HEK293 (cell line): Measurements from ENCODE around the gene JMJD4.
A peak's percentile ranks its signal among the peaks of the same experiment; 100 is the strongest.

ENCODE experiments used
- CTCF ChIA-PET: fragments of 350-600 bp; formaldehyde crosslinking; extraction: SDS; loops from one replicate; lab custom pipeline; 2021; ENCODE audit warnings: antibody characterized with exemption; lab: Yijun Ruan, JAX
- POLR2A ChIA-PET: fragments of 300-600 bp; formaldehyde crosslinking; extraction: SDS; loops from one replicate; lab custom pipeline; 2020; ENCODE audit warnings: antibody characterized with exemption, inconsistent platforms; lab: Yijun Ruan, JAX
- H3K27ac ChIP-seq: fragments of 200-500 bp; sonication (Bioruptor generic); 2 replicates; pipeline ENCODE4 v1.5.1; 2014; ENCODE audit warnings: low read depth, low read length, control low read depth, inconsistent platforms; ENCODE audit errors: extremely low read depth
- H3K36me3 ChIP-seq, 2 experiments: fragments of 200-500 bp in 1 of 2; sonication (Bioruptor generic) in 1 of 2; 1 replicate in 1 of 2; 2 replicates in 1 of 2; pipeline ENCODE4 v1.5.1; 2014 to 2017; ENCODE audit warnings: inconsistent platforms in 2 of 2, low read length in 2 of 2; ENCODE audit not compliant: control insufficient read depth in 2 of 2, insufficient read depth in 1 of 2
- H3K4me1 ChIP-seq: fragments of 200-500 bp; sonication (Bioruptor generic); 2 replicates; pipeline ENCODE4 v1.5.1; 2014; ENCODE audit warnings: mild to moderate bottlenecking, low read length, inconsistent platforms; ENCODE audit not compliant: control insufficient read depth, insufficient read depth
- H3K4me3 ChIP-seq: 2 replicates; pipeline ENCODE4 v1.5.1; 2011; ENCODE audit warnings: low read depth, mild to moderate bottlenecking, control low read depth, low read length, moderate library complexity
- H3K9me3 ChIP-seq: fragments of 200-500 bp; sonication (Bioruptor generic); 2 replicates; pipeline ENCODE4 v1.5.1; 2014; ENCODE audit warnings: low read depth, low read length, inconsistent platforms; ENCODE audit not compliant: control insufficient read depth, insufficient read depth
- GLIS1 ChIP-seq: fragments of 450-650 bp; formaldehyde crosslinking; IDR thresholded peaks from 2 replicates; pipeline ENCODE4 v1.5.1; 2016; ENCODE audit warnings: missing biosample characterization, missing genetic modification characterization
- HOXD13 ChIP-seq: sonication (generic); formaldehyde crosslinking; IDR thresholded peaks from 2 replicates; pipeline ENCODE4 v1.8.0; 2022; ENCODE audit warnings: missing genetic modification reagents, borderline replicate concordance
- KLF17 ChIP-seq: fragments of 450-650 bp; formaldehyde crosslinking; IDR thresholded peaks from 2 replicates; pipeline ENCODE4 v1.5.1; 2016; ENCODE audit warnings: missing biosample characterization, missing genetic modification characterization
- MZF1 ChIP-seq: fragments of 450-650 bp; formaldehyde crosslinking; IDR thresholded peaks from 2 replicates; pipeline ENCODE4 v1.5.1; 2017; ENCODE audit warnings: missing biosample characterization, missing genetic modification characterization, borderline replicate concordance
- OVOL3 ChIP-seq: fragments of 450-650 bp; formaldehyde crosslinking; IDR thresholded peaks from 2 replicates; pipeline ENCODE4 v1.5.1; 2016; ENCODE audit warnings: missing biosample characterization, missing genetic modification characterization
- SCRT2 ChIP-seq: fragments of 450-650 bp; formaldehyde crosslinking; IDR thresholded peaks from 2 replicates; pipeline ENCODE4 v1.5.1; 2016; ENCODE audit warnings: missing biosample characterization, missing genetic modification characterization
- SP3 ChIP-seq: fragments of 450-650 bp; formaldehyde crosslinking; IDR thresholded peaks from 2 replicates; pipeline ENCODE4 v1.5.1; 2016; ENCODE audit warnings: missing biosample characterization, missing genetic modification characterization
- ZBTB17 ChIP-seq: fragments of 450-650 bp; formaldehyde crosslinking; IDR thresholded peaks from 2 replicates; pipeline ENCODE4 v1.5.1; 2016; ENCODE audit warnings: missing biosample characterization, missing genetic modification characterization
- ZBTB48 ChIP-seq: fragments of 450-650 bp; formaldehyde crosslinking; IDR thresholded peaks from 2 replicates; pipeline ENCODE4 v1.5.1; 2016; ENCODE audit warnings: missing biosample characterization, missing genetic modification characterization
- ZFP3 ChIP-seq: fragments of 450-650 bp; formaldehyde crosslinking; IDR thresholded peaks from 2 replicates; pipeline ENCODE4 v1.5.1; 2016; ENCODE audit warnings: low read depth, missing biosample characterization, missing genetic modification characterization
- ZFP37 ChIP-seq: fragments of 450-650 bp; formaldehyde crosslinking; IDR thresholded peaks from 2 replicates; pipeline ENCODE4 v1.5.1; 2016; ENCODE audit warnings: missing biosample characterization, missing genetic modification characterization
- ZNF146 ChIP-seq: fragments of 450-650 bp; formaldehyde crosslinking; IDR thresholded peaks from 2 replicates; pipeline ENCODE4 v1.5.1; 2016; ENCODE audit warnings: missing biosample characterization, missing genetic modification characterization
- ZNF239 ChIP-seq: fragments of 450-650 bp; formaldehyde crosslinking; IDR thresholded peaks from 2 replicates; pipeline ENCODE4 v1.5.1; 2016; ENCODE audit warnings: missing biosample characterization, missing genetic modification characterization
- ZNF558 ChIP-seq: fragments of 450-650 bp; formaldehyde crosslinking; IDR thresholded peaks from 2 replicates; pipeline ENCODE4 v1.5.1; 2016; ENCODE audit warnings: missing biosample characterization, missing genetic modification characterization
- ZNF561 ChIP-seq: fragments of 450-650 bp; IDR thresholded peaks from 2 replicates; pipeline ENCODE4 v1.5.1; 2018; ENCODE audit warnings: missing biosample characterization, missing genetic modification characterization, borderline replicate concordance
- ZNF621 ChIP-seq: fragments of 450-650 bp; formaldehyde crosslinking; IDR thresholded peaks from 2 replicates; pipeline ENCODE4 v1.5.1; 2017; ENCODE audit warnings: missing biosample characterization, missing genetic modification characterization
- ZNF660 ChIP-seq: fragments of 450-650 bp; IDR thresholded peaks from 2 replicates; pipeline ENCODE4 v1.5.1; 2018; ENCODE audit warnings: missing biosample characterization, mild to moderate bottlenecking, missing genetic modification characterization
- ZNF664 ChIP-seq: fragments of 450-650 bp; formaldehyde crosslinking; IDR thresholded peaks from 2 replicates; pipeline ENCODE4 v1.5.1; 2016; ENCODE audit warnings: missing biosample characterization, missing genetic modification characterization
- ZNF677 ChIP-seq: fragments of 450-650 bp; IDR thresholded peaks from 2 replicates; pipeline ENCODE4 v1.5.0; 2018; ENCODE audit warnings: missing biosample characterization, mild to moderate bottlenecking, missing genetic modification characterization, moderate library complexity
- ZNF843 ChIP-seq: fragments of 450-650 bp; formaldehyde crosslinking; IDR thresholded peaks from 2 replicates; pipeline ENCODE4 v1.5.1; 2016; ENCODE audit warnings: missing biosample characterization, missing genetic modification characterization
- ZSCAN16 ChIP-seq: fragments of 450-650 bp; formaldehyde crosslinking; IDR thresholded peaks from 2 replicates; pipeline ENCODE4 v1.5.1; 2016; ENCODE audit warnings: missing biosample characterization, missing genetic modification characterization
- ZSCAN30 ChIP-seq: fragments of 450-650 bp; IDR thresholded peaks from 2 replicates; pipeline ENCODE4 v1.5.1; 2018; ENCODE audit warnings: missing biosample characterization, mild to moderate bottlenecking, missing genetic modification characterization, moderate library complexity
- ZSCAN4 ChIP-seq: fragments of 450-650 bp; formaldehyde crosslinking; IDR thresholded peaks from 2 replicates; pipeline ENCODE4 v1.5.1; 2017; ENCODE audit warnings: missing biosample characterization, missing genetic modification characterization
- TF ChIP-seq, protein P1 (sequence below): fragments of 450-650 bp; formaldehyde crosslinking; IDR thresholded peaks from 2 replicates; pipeline ENCODE4 v1.5.1; 2016; ENCODE audit warnings: missing biosample characterization, missing genetic modification characterization
- TF ChIP-seq, protein P2 (sequence below): fragments of 450-650 bp; formaldehyde crosslinking; IDR thresholded peaks from 2 replicates; pipeline ENCODE4 v1.5.1; 2016; ENCODE audit warnings: missing biosample characterization, missing genetic modification characterization

Gene JMJD4

GRCh38 chr1:227763246-227764018 is 28.3 kb upstream of the JMJD4 start:
- H3K4me3 ChIP-seq, result no peak overlapping the region
- no peak overlapping the region for H3K27ac ChIP-seq
- no peak for TF ChIP-seq ZFP3 (tag by site-specific recombination)
- no peak for TF ChIP-seq HOXD13
- no peak for TF ChIP-seq ZSCAN4 (tag by site-specific recombination)
- TF ChIP-seq OVOL3 (tag by site-specific recombination), result no peak
- no peak for TF ChIP-seq ZNF843 (tag by site-specific recombination)
- TF ChIP-seq ZFP37 (tag by site-specific recombination), result no peak
- no peak for TF ChIP-seq MZF1 (tag by site-specific recombination)
- TF ChIP-seq ZBTB17 (tag by site-specific recombination), result no peak
- TF ChIP-seq ZNF677 (tag by site-specific recombination), result no peak
- no peak for TF ChIP-seq ZNF558 (tag by site-specific recombination)
- TF ChIP-seq ZSCAN30 (tag by site-specific recombination), result no peak
- TF ChIP-seq, protein P1, sequence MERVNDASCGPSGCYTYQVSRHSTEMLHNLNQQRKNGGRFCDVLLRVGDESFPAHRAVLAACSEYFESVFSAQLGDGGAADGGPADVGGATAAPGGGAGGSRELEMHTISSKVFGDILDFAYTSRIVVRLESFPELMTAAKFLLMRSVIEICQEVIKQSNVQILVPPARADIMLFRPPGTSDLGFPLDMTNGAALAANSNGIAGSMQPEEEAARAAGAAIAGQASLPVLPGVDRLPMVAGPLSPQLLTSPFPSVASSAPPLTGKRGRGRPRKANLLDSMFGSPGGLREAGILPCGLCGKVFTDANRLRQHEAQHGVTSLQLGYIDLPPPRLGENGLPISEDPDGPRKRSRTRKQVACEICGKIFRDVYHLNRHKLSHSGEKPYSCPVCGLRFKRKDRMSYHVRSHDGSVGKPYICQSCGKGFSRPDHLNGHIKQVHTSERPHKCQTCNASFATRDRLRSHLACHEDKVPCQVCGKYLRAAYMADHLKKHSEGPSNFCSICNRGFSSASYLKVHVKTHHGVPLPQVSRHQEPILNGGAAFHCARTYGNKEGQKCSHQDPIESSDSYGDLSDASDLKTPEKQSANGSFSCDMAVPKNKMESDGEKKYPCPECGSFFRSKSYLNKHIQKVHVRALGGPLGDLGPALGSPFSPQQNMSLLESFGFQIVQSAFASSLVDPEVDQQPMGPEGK, result no peak
- TF ChIP-seq KLF17, result no peak
- CTCF ChIA-PET, result interaction anchor here (0.5 to 5.9 kb wide), 22 partner anchors 8 to 1650 kb away, joined by 3 to 53 read pairs (median 3); partner anchors contain the start of gene WNT9A
- H3K4me1 ChIP-seq, result peaks cover 5% of the 10 kb centered on the region
- H3K36me3 ChIP-seq, result peaks cover 28 to 94% of the 10 kb centered on the region in 2 experiments
- no peaks in the 10 kb centered on the region for H3K9me3 ChIP-seq
- POLR2A ChIA-PET, result no interaction called here

DNA sequence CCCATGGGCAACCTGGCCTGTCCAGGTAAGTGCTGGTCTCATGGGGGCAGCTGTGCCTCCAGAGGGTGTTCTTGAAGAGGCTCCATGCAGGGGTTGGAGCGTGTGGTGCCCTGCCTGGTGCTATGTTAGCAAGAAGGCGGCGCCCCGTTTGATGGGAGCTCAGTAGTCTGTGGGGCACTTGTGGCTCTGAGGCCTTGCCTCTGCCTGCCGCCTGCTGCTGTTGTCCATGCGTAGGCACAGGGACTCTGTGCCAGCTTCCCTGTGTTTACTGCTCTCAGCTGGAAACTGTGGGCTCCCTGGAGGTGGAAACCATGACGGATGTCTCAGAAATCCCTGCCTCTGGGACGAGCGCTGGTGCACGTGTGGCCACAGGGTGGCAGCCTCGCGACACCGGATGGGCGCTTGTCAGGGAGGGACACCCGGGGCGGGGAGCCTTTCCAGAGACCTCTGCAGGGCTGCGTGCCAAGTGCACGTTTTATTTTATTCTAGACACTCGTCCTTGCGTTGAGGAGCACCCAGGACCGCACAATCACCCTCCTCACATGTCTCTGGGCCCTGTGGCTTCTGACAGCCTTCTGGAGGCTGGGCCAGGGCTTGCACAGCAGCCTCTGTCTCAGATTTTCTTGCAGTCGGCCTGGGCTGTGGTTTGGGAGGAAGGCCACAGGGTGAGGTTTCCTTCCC is 27.3 kb upstream of the JMJD4 start:
- peaks cover 23 to 94% of the 10 kb centered on the region in 2 experiments for H3K36me3 ChIP-seq
- ChIA-PET CTCF (interaction anchor here (0.6 to 5.9 kb wide), 32 partner anchors 8 to 1086 kb away, joined by 3 to 53 read pairs (median 4); partner anchors contain the start of gene WNT9A), POLR2A (interaction anchor here (0.7 to 1.1 kb wide), 2 partner anchors 27 to 186 kb away, joined by 3 to 4 read pairs; partner anchors contain the start of genes JMJD4, SNAP47 and WNT9A)
- peaks cover 5% of the 10 kb centered on the region for H3K4me1 ChIP-seq
- no peak overlapping the region for H3K4me3 ChIP-seq
- H3K9me3 ChIP-seq, result no peaks in the 10 kb centered on the region
- no peak overlapping the region for H3K27ac ChIP-seq
- no peak for TF ChIP-seq ZNF558 (tag by site-specific recombination)
- TF ChIP-seq ZSCAN16 (tag by site-specific recombination), result no peak
- no peak for TF ChIP-seq ZNF146 (tag by site-specific recombination)
- TF ChIP-seq ZNF660, result peak; percentile 99
- TF ChIP-seq GLIS1 (tag by site-specific recombination), result peak; percentile 91
- no peak for TF ChIP-seq SP3 (tag by site-specific recombination)
- peak; percentile 95 for TF ChIP-seq ZNF561 (tag by site-specific recombination)
- TF ChIP-seq SCRT2 (tag by site-specific recombination), result peak; percentile 89
- peak; percentile 94 for TF ChIP-seq ZBTB48 (tag by site-specific recombination)
- TF ChIP-seq ZNF664 (tag by site-specific recombination), result no peak
- TF ChIP-seq KLF17, result peak; percentile 93
- TF ChIP-seq, protein P1, result peak; percentile 91
- no peak for TF ChIP-seq ZNF239
- peak; percentile 85 for TF ChIP-seq ZBTB17 (tag by site-specific recombination)
- TF ChIP-seq ZNF621 (tag by site-specific recombination), result no peak
- TF ChIP-seq, protein P2, sequence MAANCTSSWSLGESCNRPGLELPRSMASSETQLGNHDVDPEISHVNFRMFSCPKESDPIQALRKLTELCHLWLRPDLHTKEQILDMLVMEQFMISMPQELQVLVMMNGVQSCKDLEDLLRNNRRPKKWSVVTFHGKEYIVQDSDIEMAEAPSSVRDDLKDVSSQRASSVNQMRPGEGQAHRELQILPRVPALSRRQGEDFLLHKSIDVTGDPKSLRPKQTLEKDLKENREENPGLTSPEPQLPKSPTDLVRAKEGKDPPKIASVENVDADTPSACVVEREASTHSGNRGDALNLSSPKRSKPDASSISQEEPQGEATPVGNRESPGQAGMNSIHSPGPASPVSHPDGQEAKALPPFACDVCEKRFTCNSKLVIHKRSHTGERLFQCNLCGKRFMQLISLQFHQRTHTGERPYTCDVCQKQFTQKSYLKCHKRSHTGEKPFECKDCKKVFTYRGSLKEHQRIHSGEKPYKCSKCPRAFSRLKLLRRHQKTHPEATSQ (tag by site-specific recombination), result peak; percentile 63; the same call in 1 of the 2 replicates
